Psoas muscle (tissue), 8 donors: ENCODE data around the gene CYB561D1. TPM values are rescaled to one million over a fixed set of nuclear protein-coding genes. Genes with fewer than 3 reads are reported as not detected.

Experiments used
- ATAC-seq, 4 donors: fragments of 200-7000 bp; cut with Tn5 transposase; one replicate each; pipeline ENCODE4 v1.9.1; 2020; ENCODE audit warnings: moderate library complexity in 3 of 4, mild to moderate bottlenecking in 2 of 4
- DNase-seq, 2 donors: peaks; one replicate each; pipeline ENCODE4 v3.0.0-alpha.2; 2020
- H3K27ac ChIP-seq: fragments of 200-600 bp; one replicate; pipeline ENCODE4 v1.8.0; 2022
- H3K27me3 ChIP-seq, 3 donors: fragments of 200-600 bp in 1 of 3; one replicate each; pipeline versions ENCODE4 v1.6.1 to v1.8.0; 2013 to 2022; ENCODE audit warnings: low read length in 2 of 3, mild to moderate bottlenecking in 2 of 3, moderate library complexity in 1 of 3; ENCODE audit not compliant: insufficient read depth in 3 of 3
- H3K36me3 ChIP-seq, 2 donors: fragments of 200-600 bp in 1 of 2; one replicate each; pipeline versions ENCODE4 v1.6.1 to v1.8.0; 2013 to 2022; ENCODE audit warnings: low read depth in 1 of 2, mild to moderate bottlenecking in 1 of 2, moderate library complexity in 1 of 2; ENCODE audit not compliant: insufficient read depth in 1 of 2
- H3K4me1 ChIP-seq: fragments of 200-600 bp; one replicate; pipeline ENCODE4 v1.8.0; 2022
- H3K4me3 ChIP-seq: fragments of 200-600 bp; one replicate; pipeline ENCODE4 v1.8.0; 2022; ENCODE audit warnings: mild to moderate bottlenecking
- H3K9me3 ChIP-seq: fragments of 200-600 bp; one replicate; pipeline ENCODE4 v1.8.0; 2022
- WGBS, 3 donors: extraction: QIAGEN DNeasy Blood & Tissue Kit; methylation state at CpG; one replicate each; pipeline versions ENCODE4 v1.1.6 to v1.1.7; 2013; 5-methylcytosine and 5-hydroxymethylcytosine counted together
- intact Hi-C, 2 donors: fragments of 100-400 bp; cut with DNase I; formaldehyde crosslinking; loops; one replicate each; pipeline versions ENCODE4 v1.11.0 to v1.14.2; 2022
- polyA plus RNA-seq, 3 donors: library from polyadenylated mRNA; stranded (reverse); fragments of 200-250 nt; gene quantifications; one replicate each; pipeline ENCODE4 v1.2.3, GENCODE V29; 2013
- total RNA-seq, 4 donors: library from RNA; stranded (reverse); fragmentation: NEBNext Ultra II Directional in 2 of 4; extraction: Animal tissue kit (Norgen Biotek cat#: 25700) in 2 of 4; gene quantifications; one replicate each; pipeline versions ENCODE4 v1.2.1 to v1.2.4, GENCODE V29; 2021 to 2023
- TF ChIP-seq, protein P1 (sequence below): fragments of 200-600 bp; IDR thresholded peaks from one replicate; pipeline ENCODE4 v1.8.0; 2022; ENCODE audit warnings: antibody characterized with exemption
- donor health status: healthy with polysubstance abuse.
- donor health status: DM: no; HTN: no; CAD: no; lungs with moderate emphysema.
- donor health status: Bipolar disorder and iron deficiency.
- donor health status: healthy.
- donor health status: DM: yes; HTN: yes; CAD: no.
- donor health status: DM: no; HTN: no; CAD: no.
- donor health status: DM: no; HTN: no; CAD: no.
- donor health status: DM: yes; HTN: yes; CAD: no.

Gene CYB561D1
- total and polyA plus RNA-seq, 7 donors = 1.8 to 15.0 (median 3.5) TPM

DNA sequence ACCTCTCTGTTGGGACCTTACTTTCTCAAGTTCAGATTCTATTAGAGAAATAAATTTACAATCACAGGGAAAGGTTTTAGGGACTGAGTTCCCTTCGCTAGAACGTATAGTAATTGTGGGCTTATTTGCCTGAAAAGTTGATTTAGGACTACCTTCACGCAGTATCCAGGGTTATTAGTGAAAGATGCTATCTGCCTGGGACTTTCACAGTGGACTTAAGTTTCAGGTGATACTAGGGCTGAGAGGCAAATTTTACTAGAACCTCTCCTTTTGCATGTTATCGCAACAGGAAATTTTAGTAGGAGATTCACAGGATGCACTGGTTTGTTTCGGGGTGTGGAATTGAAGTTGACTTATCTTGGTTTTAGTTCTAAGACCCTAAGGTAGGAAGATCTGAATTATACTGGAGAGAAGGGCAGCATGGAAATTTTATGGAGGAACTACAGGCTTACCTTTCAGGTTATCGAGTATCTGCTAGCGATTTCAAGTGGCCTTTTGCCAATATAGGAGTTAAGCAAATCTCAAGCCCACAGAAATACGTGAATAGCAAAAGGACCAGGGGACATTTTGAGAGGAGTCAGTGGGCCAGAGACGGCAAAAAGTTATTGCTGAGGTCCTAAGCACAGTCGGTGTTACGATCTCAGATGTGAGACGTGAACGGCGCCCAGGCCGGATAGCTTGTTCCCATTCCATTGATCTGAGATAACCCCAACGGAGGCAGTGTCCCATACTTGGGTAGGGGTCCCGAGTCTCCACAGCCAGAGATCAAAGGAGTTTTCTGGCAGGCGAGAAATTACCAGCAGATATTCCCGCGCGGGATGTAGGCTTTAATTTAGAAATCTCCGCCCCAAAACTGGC is 53.8 kb downstream of the CYB561D1 start:
- TF ChIP-seq, protein P1, sequence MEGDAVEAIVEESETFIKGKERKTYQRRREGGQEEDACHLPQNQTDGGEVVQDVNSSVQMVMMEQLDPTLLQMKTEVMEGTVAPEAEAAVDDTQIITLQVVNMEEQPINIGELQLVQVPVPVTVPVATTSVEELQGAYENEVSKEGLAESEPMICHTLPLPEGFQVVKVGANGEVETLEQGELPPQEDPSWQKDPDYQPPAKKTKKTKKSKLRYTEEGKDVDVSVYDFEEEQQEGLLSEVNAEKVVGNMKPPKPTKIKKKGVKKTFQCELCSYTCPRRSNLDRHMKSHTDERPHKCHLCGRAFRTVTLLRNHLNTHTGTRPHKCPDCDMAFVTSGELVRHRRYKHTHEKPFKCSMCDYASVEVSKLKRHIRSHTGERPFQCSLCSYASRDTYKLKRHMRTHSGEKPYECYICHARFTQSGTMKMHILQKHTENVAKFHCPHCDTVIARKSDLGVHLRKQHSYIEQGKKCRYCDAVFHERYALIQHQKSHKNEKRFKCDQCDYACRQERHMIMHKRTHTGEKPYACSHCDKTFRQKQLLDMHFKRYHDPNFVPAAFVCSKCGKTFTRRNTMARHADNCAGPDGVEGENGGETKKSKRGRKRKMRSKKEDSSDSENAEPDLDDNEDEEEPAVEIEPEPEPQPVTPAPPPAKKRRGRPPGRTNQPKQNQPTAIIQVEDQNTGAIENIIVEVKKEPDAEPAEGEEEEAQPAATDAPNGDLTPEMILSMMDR = no peak
- Histone ChIP-seq H3K9me3 (no peaks in the 10 kb centered on the region), H3K4me3 (peak overlapping the region; percentile 90), H3K27ac (peak overlapping the region; percentile 95), H3K4me1 (peaks cover 22% of the 10 kb centered on the region), H3K36me3 (no peaks in the 10 kb centered on the region), H3K27me3 (no peaks in the 10 kb centered on the region)
- peak; percentile 33 to 65 for DNase-seq
- ATAC-seq = peak; percentile 30 to 57 (median 46)
- intact Hi-C loops = loop anchor here (5.0 kb wide), 4 partner anchors 70 to 435 kb away; partner anchors contain the start of genes AHCYL1 (in 2 of the 2), AMPD2 (in 2 of the 2) and GNAT2 (in 2 of the 2)
- WGBS, 3 donors = 11 to 12% (median 11%) methylated on average over 22 of the region's 22 CpGs

DNA sequence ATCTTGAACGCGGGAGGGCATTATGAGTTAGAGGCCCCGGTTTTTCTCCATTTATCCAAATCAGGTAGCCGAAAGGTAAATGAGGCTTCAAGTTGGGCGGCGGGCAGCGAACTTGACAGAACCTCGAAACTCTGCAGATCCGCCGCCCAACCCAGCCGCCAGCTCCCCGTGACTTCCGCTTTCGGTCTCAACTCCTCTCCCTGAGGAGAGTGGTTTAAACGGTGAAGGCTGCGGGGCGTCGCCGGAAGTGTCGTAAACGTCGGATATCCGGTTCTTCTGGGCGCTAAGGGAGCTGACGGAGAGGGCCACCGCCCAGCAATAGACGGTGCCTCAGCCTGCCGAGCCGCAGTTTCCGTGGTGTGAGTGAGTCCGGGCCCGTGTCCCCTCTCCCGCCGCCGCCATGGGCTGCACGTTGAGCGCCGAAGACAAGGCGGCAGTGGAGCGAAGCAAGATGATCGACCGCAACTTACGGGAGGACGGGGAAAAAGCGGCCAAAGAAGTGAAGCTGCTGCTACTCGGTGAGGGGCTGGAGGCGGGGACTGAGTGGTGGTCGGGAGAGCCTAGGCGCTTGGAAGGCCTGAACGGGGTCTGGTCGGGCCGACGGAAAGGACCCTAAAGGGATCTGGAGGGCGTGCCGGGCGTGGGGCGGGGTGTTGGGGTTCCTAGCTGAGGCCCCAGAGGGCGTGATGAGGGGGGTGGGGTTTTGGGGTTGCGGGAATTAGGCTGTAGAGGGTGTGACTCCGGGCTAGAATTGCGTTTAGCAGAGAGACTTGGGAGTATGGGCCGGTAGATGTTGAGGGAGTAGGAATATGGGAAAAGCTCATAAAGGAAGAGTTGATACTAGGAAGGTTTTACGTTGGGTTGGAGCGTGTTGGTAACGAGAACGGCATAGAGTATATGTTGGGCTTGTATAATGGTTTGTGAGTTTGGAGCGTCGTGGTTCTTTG is 54.7 kb downstream of the CYB561D1 start, which contains the start of gene GNAI3:
Gene GNAI3, plus strand, starts transcription at position 295 of the 947 bp plus-strand sequence. Its CDS starts 106 bp downstream, at position 401.
- TF ChIP-seq, protein P1 = no peak
- WGBS, 3 donors = 0 to 1% (median 0%) methylated on average over 68 of the region's 68 CpGs
- Histone ChIP-seq H3K4me3 (peak within 1 kb of the TSS; percentile 90), H3K9me3 (no peaks in the 10 kb centered on the region), H3K4me1 (peaks cover 30% of the 10 kb centered on the region), H3K36me3 (no peaks in the 10 kb centered on the region), H3K27ac (peak within 1 kb of the TSS; percentile 95), H3K27me3 (no peaks in the 10 kb centered on the region)
- peak; percentile 97 to 98 (median 98) for ATAC-seq
- intact Hi-C loops = loop anchor here (5.0 kb wide), 4 partner anchors 69 to 434 kb away; partner anchors contain the start of genes AHCYL1 (in 2 of the 2), AMPD2 (in 2 of the 2) and GNAT2 (in 2 of the 2)
- peak; percentile 96 to 98 for DNase-seq

Other genes starting within 250 kb of the CYB561D1 start
- 10 to 100 TPM in 2 of 4 donors, 1 to 10 TPM in 2; 5.7 to 12.5 (median 10.6) TPM for gene CELSR2, start 244.6 kb upstream of the CYB561D1 start, total RNA-seq
- gene CELSR2, start 244.6 kb upstream of the CYB561D1 start, polyA plus RNA-seq = 1 to 10 TPM in 2 of 3 donors, under 1 TPM in 1; 0.69 to 6.9 (median 3.7) TPM
- gene PSRC1, start 210.9 kb upstream of the CYB561D1 start, total RNA-seq = 1 to 10 TPM in 1 of 4 donors, under 1 TPM in 3; 0.54 to 1.7 (median 0.57) TPM
- gene PSRC1, start 210.9 kb upstream of the CYB561D1 start, polyA plus RNA-seq = 1 to 10 TPM in 2 of 3 donors, under 1 TPM in 1; 0.14 to 2.0 (median 1.3) TPM
- gene MYBPHL, start 187.1 kb upstream of the CYB561D1 start, total RNA-seq = 1 to 10 TPM in 2 of 4 donors, under 1 TPM in 2; 0.57 to 2.2 (median 1.3) TPM
- under 1 TPM in 2 of 3 donors, not detected in 1; 0.17 to 0.55 TPM for gene MYBPHL, start 187.1 kb upstream of the CYB561D1 start, polyA plus RNA-seq
- gene SORT1, start 96.2 kb upstream of the CYB561D1 start, total RNA-seq = 100 to 1,000 TPM; 123 to 363 (median 207) TPM
- gene SORT1, start 96.2 kb upstream of the CYB561D1 start, polyA plus RNA-seq = 100 to 1,000 TPM in 1 of 3 donors, 10 to 100 TPM in 2; 15.8 to 131 (median 81.9) TPM
- gene PSMA5, start 67.6 kb upstream of the CYB561D1 start, total RNA-seq = 100 to 1,000 TPM in 1 of 4 donors, 10 to 100 TPM in 3; 58.1 to 123 (median 94.6) TPM
- 100 to 1,000 TPM in 2 of 3 donors, 10 to 100 TPM in 1; 90.6 to 213 (median 146) TPM for gene PSMA5, start 67.6 kb upstream of the CYB561D1 start, polyA plus RNA-seq
- 100 to 1,000 TPM; 125 to 203 (median 163) TPM for gene SYPL2, start 27.5 kb upstream of the CYB561D1 start, total RNA-seq
- gene SYPL2, start 27.5 kb upstream of the CYB561D1 start, polyA plus RNA-seq = 10 to 100 TPM; 35.3 to 67.8 (median 66.2) TPM
- gene ATXN7L2, start 10.2 kb upstream of the CYB561D1 start, total RNA-seq = 10 to 100 TPM in 1 of 4 donors, 1 to 10 TPM in 3; 4.4 to 14.1 (median 8.4) TPM
- gene ATXN7L2, start 10.2 kb upstream of the CYB561D1 start, polyA plus RNA-seq = 1 to 10 TPM; 5.1 to 5.2 (median 5.1) TPM
- 10 to 100 TPM in 3 of 4 donors, 1 to 10 TPM in 1; 8.7 to 16.6 (median 11.4) TPM for gene AMIGO1, start 15.6 kb downstream of the CYB561D1 start, total RNA-seq
- gene AMIGO1, start 15.6 kb downstream of the CYB561D1 start, polyA plus RNA-seq = 10 to 100 TPM in 1 of 3 donors, 1 to 10 TPM in 2; 3.1 to 16.0 (median 8.0) TPM
- gene GPR61, start 45.8 kb downstream of the CYB561D1 start, total RNA-seq = 1 to 10 TPM in 1 of 4 donors, under 1 TPM in 1, not detected in 2; 0.18 to 1.4 TPM
- gene GPR61, start 45.8 kb downstream of the CYB561D1 start, polyA plus RNA-seq = under 1 TPM in 1 of 3 donors, not detected in 2; 0.10 TPM
- 1 to 10 TPM; 1.4 to 2.3 (median 1.7) TPM for gene GNAI3, start 54.5 kb downstream of the CYB561D1 start, total RNA-seq
- 1 to 10 TPM in 2 of 3 donors, under 1 TPM in 1; 0.96 to 2.9 (median 1.5) TPM for gene GNAI3, start 54.5 kb downstream of the CYB561D1 start, polyA plus RNA-seq
- not detected for gene GNAT2, start 125.5 kb downstream of the CYB561D1 start, total RNA-seq
- under 1 TPM in 2 of 3 donors, not detected in 1; 0.07 to 0.16 TPM for gene GNAT2, start 125.5 kb downstream of the CYB561D1 start, polyA plus RNA-seq
- gene AMPD2, start 125.7 kb downstream of the CYB561D1 start, total RNA-seq = 10 to 100 TPM in 1 of 4 donors, 1 to 10 TPM in 3; 7.3 to 13.1 (median 8.7) TPM
- gene AMPD2, start 125.7 kb downstream of the CYB561D1 start, polyA plus RNA-seq = 10 to 100 TPM in 1 of 3 donors, 1 to 10 TPM in 2; 4.2 to 13.9 (median 5.6) TPM
- gene GSTM4, start 162.0 kb downstream of the CYB561D1 start, total RNA-seq = 10 to 100 TPM; 35.0 to 56.2 (median 46.9) TPM
- 10 to 100 TPM; 26.0 to 46.8 (median 42.9) TPM for gene GSTM4, start 162.0 kb downstream of the CYB561D1 start, polyA plus RNA-seq
- gene GSTM2, start 174.0 kb downstream of the CYB561D1 start, total RNA-seq = 100 to 1,000 TPM in 2 of 4 donors, 10 to 100 TPM in 2; 38.7 to 175 (median 105) TPM
- gene GSTM2, start 174.0 kb downstream of the CYB561D1 start, polyA plus RNA-seq = 10 to 100 TPM; 35.5 to 86.8 (median 61.4) TPM
- gene GSTM1, start 193.7 kb downstream of the CYB561D1 start, total RNA-seq = 10 to 100 TPM in 2 of 4 donors, under 1 TPM in 1, not detected in 1; 0.42 to 89.4 (median 27.6) TPM
- 10 to 100 TPM in 2 of 3 donors, under 1 TPM in 1; 0.21 to 41.2 (median 27.5) TPM for gene GSTM1, start 193.7 kb downstream of the CYB561D1 start, polyA plus RNA-seq
- gene GSTM5, start 218.2 kb downstream of the CYB561D1 start, total RNA-seq = 1 to 10 TPM in 2 of 4 donors, under 1 TPM in 2; 0.61 to 5.0 (median 1.1) TPM
- 1 to 10 TPM in 2 of 3 donors, under 1 TPM in 1; 0.53 to 1.4 (median 1.1) TPM for gene GSTM5, start 218.2 kb downstream of the CYB561D1 start, polyA plus RNA-seq
- 10 to 100 TPM; 10.1 to 49.4 (median 25.4) TPM for gene GSTM3, start 246.9 kb downstream of the CYB561D1 start, total RNA-seq
- 10 to 100 TPM; 39.8 to 79.8 (median 42.3) TPM for gene GSTM3, start 246.9 kb downstream of the CYB561D1 start, polyA plus RNA-seq